Measurements from ENCODE around the gene DHRS13.
"Not testable (repeated sequence)": the region's sequence is repeated elsewhere in the genome, so short reads cannot be mapped to it uniquely, and the experiment has no call there.

The DHRS13 gene

DNA sequence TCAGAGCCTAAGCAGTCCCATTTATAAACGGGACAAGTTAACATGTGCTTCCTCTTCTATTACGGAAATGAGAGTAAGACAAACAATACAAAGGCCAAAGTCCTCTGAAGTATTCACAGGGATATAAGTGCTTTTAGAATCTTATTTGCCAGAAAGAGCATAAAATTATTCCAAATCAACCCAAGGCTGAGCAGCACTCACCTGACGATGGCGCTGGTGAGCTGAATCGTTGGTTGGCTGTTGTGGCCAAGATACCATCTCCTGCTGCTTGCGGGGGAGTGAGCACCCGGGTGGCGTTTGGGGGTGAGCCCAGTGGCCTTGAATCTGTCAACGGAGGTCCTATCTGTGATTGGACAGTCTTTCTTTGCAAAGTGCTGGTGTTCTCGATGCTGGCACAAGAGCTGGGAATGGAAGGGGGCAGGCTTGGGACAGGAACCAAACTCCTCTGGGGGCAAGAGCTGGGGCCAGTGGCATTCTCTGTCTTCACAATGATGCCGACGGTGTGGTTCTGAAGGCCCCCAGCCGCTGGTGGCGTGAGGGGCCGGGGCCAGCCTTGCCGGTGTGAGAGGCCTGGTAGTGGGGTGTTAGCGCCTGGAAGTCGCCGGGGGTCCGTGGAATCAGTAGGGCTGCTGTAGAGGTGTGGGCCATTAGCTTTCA is 9.5 kb upstream of the DHRS13 start:
- H3K36me3 ChIP-seq (ENCODE audit: control insufficient read depth in 1 of 2, insufficient read depth in 2 of 2, low read length in 2 of 2): peaks cover 78 to 82% of the 10 kb centered on the region in 2 donors
- H3K27me3 ChIP-seq (ENCODE audit: low read depth, low read length): no peaks in the 10 kb centered on the region
- peaks cover 4 to 19% of the 10 kb centered on the region in 2 donors for H3K4me1 ChIP-seq (ENCODE audit: control insufficient read depth in 1 of 2, insufficient read depth in 2 of 2, low read length in 2 of 2)
- H3K4me3 ChIP-seq (ENCODE audit: low read depth in 1 of 2, low read length in 2 of 2): no peak overlapping the region
- no peak overlapping the region for H3K27ac ChIP-seq (ENCODE audit: low read length)
- no peaks in the 10 kb centered on the region for H3K9me3 ChIP-seq (ENCODE audit: control insufficient read depth in 1 of 2, low read length in 2 of 2)

DNA sequence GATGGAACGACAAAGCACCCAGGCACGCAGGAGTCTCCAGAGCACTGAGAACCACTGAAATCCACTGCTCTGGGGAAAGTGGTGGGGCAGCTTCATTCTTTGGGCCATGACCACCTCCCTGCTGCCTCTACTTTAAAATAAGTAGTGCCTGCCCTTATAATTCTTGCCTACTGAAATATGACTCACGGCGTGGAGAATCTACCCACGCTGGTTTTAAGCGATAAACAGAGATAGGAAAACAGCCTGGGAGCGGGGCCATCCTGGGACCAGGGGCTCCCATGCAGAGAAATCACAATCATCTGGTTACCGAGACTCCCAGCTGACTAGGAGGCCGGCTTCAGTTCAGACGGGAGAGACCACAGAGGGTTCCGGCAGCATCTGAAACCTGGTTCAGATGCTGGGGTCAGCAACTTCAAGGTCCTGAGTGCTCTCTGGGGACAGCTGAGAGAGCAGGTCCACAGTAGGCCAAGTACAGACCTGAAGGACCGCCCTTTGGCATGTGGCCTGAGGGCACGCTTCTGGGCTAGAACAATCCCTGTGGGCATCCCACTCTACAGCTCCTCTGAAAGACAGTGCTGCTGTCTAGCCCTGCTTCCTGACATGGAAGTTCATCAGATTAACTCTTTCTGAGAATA is 8.6 kb upstream of the DHRS13 start:
- H3K9me3 ChIP-seq (ENCODE audit: control insufficient read depth in 1 of 2, low read length in 2 of 2): no peaks in the 10 kb centered on the region
- no peak overlapping the region for H3K4me3 ChIP-seq (ENCODE audit: low read depth in 1 of 2, low read length in 2 of 2)
- H3K36me3 ChIP-seq (ENCODE audit: control insufficient read depth in 1 of 2, insufficient read depth in 2 of 2, low read length in 2 of 2): peaks cover 76 to 84% of the 10 kb centered on the region in 2 donors
- no peaks in the 10 kb centered on the region for H3K27me3 ChIP-seq (ENCODE audit: low read depth, low read length)
- H3K27ac ChIP-seq (ENCODE audit: low read length): no peak overlapping the region
- H3K4me1 ChIP-seq (ENCODE audit: control insufficient read depth in 1 of 2, insufficient read depth in 2 of 2, low read length in 2 of 2): peaks cover 4 to 28% of the 10 kb centered on the region in 2 donors

DNA sequence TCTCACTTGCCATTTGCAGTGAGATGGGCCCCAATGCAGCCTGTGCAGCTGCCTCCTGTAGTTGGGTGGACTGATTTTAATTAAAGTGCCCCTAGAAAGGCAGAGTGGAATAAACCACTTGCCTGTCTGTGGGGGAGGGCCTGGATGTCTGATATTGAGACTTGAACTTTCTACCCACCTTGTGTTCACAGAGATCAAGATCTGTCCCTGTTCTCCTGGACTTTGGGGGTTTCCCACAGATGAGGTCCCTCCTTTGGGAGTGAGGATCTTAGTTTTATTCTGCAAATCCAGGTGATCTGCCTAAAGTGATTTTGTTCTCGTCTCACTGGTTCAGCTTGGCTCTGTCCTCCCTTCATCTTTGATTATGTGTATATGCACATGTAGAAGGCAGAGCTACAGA is 7.7 kb upstream of the DHRS13 start:
- peaks cover 4 to 34% of the 10 kb centered on the region in 2 donors for H3K4me1 ChIP-seq (ENCODE audit: control insufficient read depth in 1 of 2, insufficient read depth in 2 of 2, low read length in 2 of 2)
- H3K9me3 ChIP-seq (ENCODE audit: control insufficient read depth in 1 of 2, low read length in 2 of 2): no peaks in the 10 kb centered on the region
- H3K27me3 ChIP-seq (ENCODE audit: low read depth, low read length): no peaks in the 10 kb centered on the region
- no peak overlapping the region for H3K4me3 ChIP-seq (ENCODE audit: low read depth in 1 of 2, low read length in 2 of 2)
- peaks cover 74 to 83% of the 10 kb centered on the region in 2 donors for H3K36me3 ChIP-seq (ENCODE audit: control insufficient read depth in 1 of 2, insufficient read depth in 2 of 2, low read length in 2 of 2)
- H3K27ac ChIP-seq (ENCODE audit: low read length): no peak overlapping the region

DNA sequence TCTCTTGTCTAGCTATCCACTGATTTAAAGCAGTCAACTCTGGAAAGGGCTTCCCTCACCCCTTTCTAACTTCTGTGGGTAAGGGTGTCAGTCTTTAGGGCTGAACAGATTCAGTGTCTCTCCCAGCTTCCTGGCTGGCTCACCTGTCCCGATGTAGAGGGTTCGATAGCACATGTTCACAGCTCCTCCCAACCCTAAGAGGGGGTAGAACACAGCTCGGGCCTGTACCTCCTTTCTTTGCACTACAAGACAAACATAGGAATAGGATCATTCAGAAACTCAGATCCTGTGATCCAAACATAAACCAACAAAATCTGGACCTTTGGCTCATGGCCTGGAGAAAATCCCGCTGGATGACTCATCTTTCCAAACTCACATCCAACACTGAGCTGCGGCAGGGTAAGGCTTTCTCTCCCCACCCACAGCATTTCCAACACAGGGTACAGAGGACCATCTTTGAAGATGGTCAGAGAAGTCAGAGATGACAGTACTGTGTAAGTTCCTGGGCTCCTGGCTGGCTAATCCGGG is 5.8 kb upstream of the DHRS13 start:
- Histone ChIP-seq H3K4me3 (ENCODE audit: low read depth in 1 of 2, low read length in 2 of 2) (peak overlapping the region in 1 of 2 donors; percentile 25), H3K36me3 (ENCODE audit: control insufficient read depth in 1 of 2, insufficient read depth in 2 of 2, low read length in 2 of 2) (peaks cover 60 to 67% of the 10 kb centered on the region in 2 donors), H3K27me3 (ENCODE audit: low read depth, low read length) (no peaks in the 10 kb centered on the region), H3K9me3 (ENCODE audit: control insufficient read depth in 1 of 2, low read length in 2 of 2) (no peaks in the 10 kb centered on the region), H3K27ac (ENCODE audit: low read length) (peak overlapping the region; percentile 81), H3K4me1 (ENCODE audit: control insufficient read depth in 1 of 2, insufficient read depth in 2 of 2, low read length in 2 of 2) (peaks cover 4 to 34% of the 10 kb centered on the region in 2 donors)

DNA sequence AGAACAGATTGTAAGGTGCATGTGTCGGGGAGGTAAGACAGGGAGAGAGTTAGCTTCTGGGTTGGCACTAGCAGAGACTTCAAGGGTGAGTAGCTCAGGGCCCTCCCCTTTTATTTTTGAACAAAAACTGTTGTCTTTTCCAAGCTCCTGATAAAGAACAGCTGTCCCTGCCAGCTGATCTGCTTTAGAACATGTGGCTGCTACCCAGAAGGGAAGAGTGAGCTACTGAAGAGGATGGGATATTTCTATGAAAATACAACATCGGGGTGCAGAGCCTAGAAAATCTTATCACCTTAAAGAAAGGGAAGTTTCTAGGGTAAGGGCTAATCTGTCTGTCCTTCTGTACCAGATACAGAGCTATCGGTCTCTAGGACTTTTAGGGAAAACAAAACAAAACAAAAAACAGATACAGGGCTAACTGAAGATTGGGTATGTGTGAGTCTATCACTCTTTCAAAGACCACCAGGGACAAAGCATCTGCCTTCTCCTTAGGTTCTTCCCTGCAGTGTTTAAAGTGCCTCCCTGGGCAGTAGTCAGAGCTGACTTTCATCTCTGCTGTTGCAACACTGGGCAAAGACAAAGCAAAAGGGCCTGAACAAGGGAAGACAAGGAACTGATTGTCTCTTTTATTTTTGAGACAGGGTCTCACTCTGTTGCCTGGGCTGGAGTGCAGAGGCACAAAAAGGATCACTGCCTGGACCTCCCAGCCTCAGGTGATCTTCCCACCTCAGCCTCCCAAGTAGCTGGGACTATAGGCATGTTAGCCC is 5.0 kb upstream of the DHRS13 start:
- Histone ChIP-seq H3K27me3 (ENCODE audit: low read depth, low read length) (no peaks in the 10 kb centered on the region), H3K4me1 (ENCODE audit: control insufficient read depth in 1 of 2, insufficient read depth in 2 of 2, low read length in 2 of 2) (peaks cover 8 to 39% of the 10 kb centered on the region in 2 donors), H3K36me3 (ENCODE audit: control insufficient read depth in 1 of 2, insufficient read depth in 2 of 2, low read length in 2 of 2) (peaks cover 52 to 59% of the 10 kb centered on the region in 2 donors), H3K27ac (ENCODE audit: low read length) (peak overlapping the region; percentile 81), H3K4me3 (ENCODE audit: low read depth in 1 of 2, low read length in 2 of 2) (peak overlapping the region in 1 of 2 donors; percentile 25), H3K9me3 (ENCODE audit: control insufficient read depth in 1 of 2, low read length in 2 of 2) (no peaks in the 10 kb centered on the region)

DNA sequence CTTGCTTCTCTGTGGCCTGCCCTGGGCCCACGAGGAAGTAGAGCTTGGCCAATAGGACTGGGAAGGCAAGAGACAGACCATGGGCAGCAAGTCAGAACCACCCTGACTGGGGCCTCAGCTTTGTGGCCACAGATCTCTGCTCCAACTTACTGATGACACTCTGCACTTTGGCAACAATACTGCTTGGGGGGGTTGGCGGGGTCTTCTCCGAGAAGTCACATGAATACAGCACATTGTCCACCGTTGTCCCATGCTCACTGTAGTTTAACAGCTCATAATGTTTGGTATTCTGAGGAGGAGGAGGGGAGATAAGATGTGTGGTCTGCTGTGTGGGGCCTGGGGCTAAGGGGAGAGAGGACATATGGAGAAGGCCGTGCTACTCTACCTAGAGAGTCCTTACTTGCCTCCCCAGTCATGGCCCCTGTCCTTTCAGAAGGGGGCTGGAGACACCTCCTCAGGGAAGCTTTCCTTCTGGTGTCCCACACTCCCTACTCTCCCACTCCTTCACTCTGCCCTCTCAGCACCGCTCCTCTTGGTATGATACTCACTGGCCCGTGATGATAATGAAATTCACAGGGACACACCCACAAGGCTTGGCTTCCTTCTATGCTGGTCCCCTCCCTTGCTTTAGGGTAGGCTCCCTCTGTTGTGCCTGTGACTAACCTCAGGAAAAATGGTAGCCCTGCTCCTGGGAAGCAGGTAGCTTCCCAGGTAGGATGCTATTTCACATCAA is 4.0 kb upstream of the DHRS13 start:
- Histone ChIP-seq H3K4me3 (ENCODE audit: low read depth in 1 of 2, low read length in 2 of 2) (no peak overlapping the region), H3K4me1 (ENCODE audit: control insufficient read depth in 1 of 2, insufficient read depth in 2 of 2, low read length in 2 of 2) (peaks cover 10 to 41% of the 10 kb centered on the region in 2 donors), H3K27ac (ENCODE audit: low read length) (no peak overlapping the region), H3K36me3 (ENCODE audit: control insufficient read depth in 1 of 2, insufficient read depth in 2 of 2, low read length in 2 of 2) (peaks cover 44 to 49% of the 10 kb centered on the region in 2 donors), H3K9me3 (ENCODE audit: control insufficient read depth in 1 of 2, low read length in 2 of 2) (no peaks in the 10 kb centered on the region), H3K27me3 (ENCODE audit: low read depth, low read length) (no peaks in the 10 kb centered on the region)

DNA sequence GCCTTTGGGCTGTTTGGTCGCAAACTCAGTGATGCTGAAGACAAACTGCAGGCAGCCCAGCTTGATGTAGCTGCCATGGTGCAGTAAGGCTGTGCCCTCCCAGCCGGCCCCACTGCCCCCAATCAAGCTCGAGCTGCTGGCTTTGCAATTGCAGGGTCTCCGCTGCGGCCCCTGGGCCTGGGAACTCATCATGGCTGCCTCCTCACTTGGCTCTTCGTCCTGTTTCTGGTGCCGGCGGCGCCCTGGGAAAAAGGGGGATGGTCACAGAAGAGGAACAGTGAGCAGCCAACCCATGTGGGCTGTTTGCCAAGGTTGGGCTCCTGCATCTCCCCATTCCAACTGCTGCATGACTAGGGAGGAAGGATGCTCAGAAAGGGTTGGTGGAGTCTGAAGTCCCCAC is 3.4 kb upstream of the DHRS13 start:
- Histone ChIP-seq H3K4me3 (ENCODE audit: low read depth in 1 of 2, low read length in 2 of 2) (no peak overlapping the region), H3K27ac (ENCODE audit: low read length) (no peak overlapping the region), H3K27me3 (ENCODE audit: low read depth, low read length) (no peaks in the 10 kb centered on the region), H3K4me1 (ENCODE audit: control insufficient read depth in 1 of 2, insufficient read depth in 2 of 2, low read length in 2 of 2) (peaks cover 12 to 42% of the 10 kb centered on the region in 2 donors), H3K36me3 (ENCODE audit: control insufficient read depth in 1 of 2, insufficient read depth in 2 of 2, low read length in 2 of 2) (peaks cover 38 to 43% of the 10 kb centered on the region in 2 donors), H3K9me3 (ENCODE audit: control insufficient read depth in 1 of 2, low read length in 2 of 2) (no peaks in the 10 kb centered on the region)

DNA sequence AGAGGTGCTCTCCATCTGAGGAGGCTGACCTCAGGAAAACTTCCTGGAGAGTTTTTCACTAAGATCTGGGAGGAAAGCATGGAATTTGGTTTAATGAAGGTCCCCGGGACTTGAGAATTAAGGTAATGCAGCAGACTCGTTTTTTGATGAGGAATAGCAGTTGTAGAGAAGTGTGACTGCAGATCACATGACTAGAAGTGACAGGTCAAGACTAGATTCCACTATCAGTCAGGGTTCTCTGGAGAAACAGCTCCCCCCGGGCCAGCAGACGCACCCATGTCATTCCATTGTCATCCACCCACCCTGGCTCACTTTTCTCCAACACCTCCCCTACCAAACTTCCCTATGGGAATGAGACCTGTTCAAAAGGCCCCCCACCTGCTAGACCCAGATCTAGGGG is 1.9 kb upstream of the DHRS13 start:
- H3K9me3 ChIP-seq (ENCODE audit: control insufficient read depth in 1 of 2, low read length in 2 of 2): no peaks in the 10 kb centered on the region
- no peaks in the 10 kb centered on the region for H3K27me3 ChIP-seq (ENCODE audit: low read depth, low read length)
- peaks cover 23 to 28% of the 10 kb centered on the region in 2 donors for H3K36me3 ChIP-seq (ENCODE audit: control insufficient read depth in 1 of 2, insufficient read depth in 2 of 2, low read length in 2 of 2)
- H3K4me1 ChIP-seq (ENCODE audit: control insufficient read depth in 1 of 2, insufficient read depth in 2 of 2, low read length in 2 of 2): peaks cover 12 to 42% of the 10 kb centered on the region in 2 donors
- no peak overlapping the region for H3K4me3 ChIP-seq (ENCODE audit: low read depth in 1 of 2, low read length in 2 of 2)
- no peak overlapping the region for H3K27ac ChIP-seq (ENCODE audit: low read length)

DNA sequence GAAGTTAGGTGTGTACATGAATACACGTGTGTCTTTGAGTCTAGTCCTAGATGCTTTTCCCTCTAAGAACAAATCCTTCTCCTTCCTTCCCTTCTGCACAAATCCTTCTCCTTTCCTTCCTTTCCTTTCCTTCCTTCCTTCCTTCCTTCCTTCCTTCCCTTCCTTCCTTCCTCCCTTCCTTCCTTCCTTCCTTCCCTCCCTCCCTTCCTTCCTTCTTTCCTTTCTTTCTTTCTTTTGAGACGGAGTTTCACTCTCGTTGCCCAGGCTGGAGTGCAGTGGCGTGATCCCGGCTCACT is 615 bp upstream of the DHRS13 start:
- Histone ChIP-seq H3K4me1 (ENCODE audit: control insufficient read depth in 1 of 2, insufficient read depth in 2 of 2, low read length in 2 of 2) (peaks cover 12 to 34% of the 10 kb centered on the region in 2 donors), H3K36me3 (ENCODE audit: control insufficient read depth in 1 of 2, insufficient read depth in 2 of 2, low read length in 2 of 2) (peaks cover 16 to 21% of the 10 kb centered on the region in 2 donors), H3K4me3 (ENCODE audit: low read depth in 1 of 2, low read length in 2 of 2) (peak overlapping the region; percentile 60 to 75)
- not testable (repeated sequence) for H3K27ac ChIP-seq (ENCODE audit: low read length); H3K27me3 ChIP-seq (ENCODE audit: low read depth, low read length); H3K9me3 ChIP-seq (ENCODE audit: control insufficient read depth in 1 of 2, low read length in 2 of 2)

DNA sequence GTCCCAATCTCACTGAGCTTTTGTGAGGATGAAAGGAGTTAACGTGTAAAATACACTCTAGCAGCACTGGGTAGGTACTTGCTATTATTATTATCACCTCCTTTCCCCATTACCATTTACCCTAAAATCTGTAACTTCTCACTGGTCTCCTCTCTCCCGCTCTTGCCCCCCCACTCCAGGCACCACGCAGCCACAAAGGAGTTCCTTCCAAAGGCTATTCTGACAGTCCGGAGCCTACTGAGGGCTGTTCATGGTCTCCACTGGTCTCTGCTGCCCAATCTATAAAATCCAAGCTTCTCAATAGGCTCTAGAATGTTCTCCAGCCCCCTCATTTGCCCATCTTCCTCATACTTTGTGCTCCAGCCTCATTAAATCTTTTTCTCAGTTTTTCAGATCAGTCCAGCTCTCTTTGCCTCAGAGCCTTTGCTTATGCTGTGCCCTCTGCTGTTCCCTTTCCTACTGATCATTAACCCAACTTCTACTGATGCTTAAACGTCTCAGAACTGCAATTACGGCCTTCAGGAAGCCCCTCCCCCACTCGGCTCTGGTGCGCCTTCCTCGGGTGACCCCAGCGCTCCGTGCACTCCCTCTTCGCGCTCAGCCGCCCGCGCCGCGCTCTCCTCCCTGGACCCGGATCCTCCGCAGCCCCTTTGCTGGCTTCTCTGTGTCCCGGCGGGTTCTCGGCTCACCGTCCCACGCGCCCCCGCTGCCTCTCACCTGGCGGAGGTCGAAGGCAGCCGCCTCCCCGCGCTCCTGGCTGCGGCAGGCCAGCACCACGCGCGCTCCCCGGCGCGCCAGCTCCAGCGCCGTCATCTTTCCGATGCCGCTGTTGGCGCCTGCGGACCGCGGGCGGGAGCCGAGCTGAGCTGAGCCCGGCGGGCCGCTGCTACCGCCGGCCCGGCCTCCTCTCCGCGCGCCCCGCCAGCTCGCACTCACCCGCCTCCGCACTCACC is 737 bp downstream of the DHRS13 start:
- Histone ChIP-seq H3K4me3 (ENCODE audit: low read depth in 1 of 2, low read length in 2 of 2) (peak overlapping the region; percentile 66 to 75), H3K9me3 (ENCODE audit: control insufficient read depth in 1 of 2, low read length in 2 of 2) (no peaks in the 10 kb centered on the region), H3K4me1 (ENCODE audit: control insufficient read depth in 1 of 2, insufficient read depth in 2 of 2, low read length in 2 of 2) (peaks cover 9 to 29% of the 10 kb centered on the region in 2 donors), H3K36me3 (ENCODE audit: control insufficient read depth in 1 of 2, insufficient read depth in 2 of 2, low read length in 2 of 2) (peaks cover 7 to 14% of the 10 kb centered on the region in 2 donors), H3K27ac (ENCODE audit: low read length) (peak overlapping the region; percentile 49), H3K27me3 (ENCODE audit: low read depth, low read length) (no peaks in the 10 kb centered on the region)

Measured in muscle layer of duodenum (tissue), 2 donors.